Measurements from ENCODE around the gene HPSE2.

DNA sequence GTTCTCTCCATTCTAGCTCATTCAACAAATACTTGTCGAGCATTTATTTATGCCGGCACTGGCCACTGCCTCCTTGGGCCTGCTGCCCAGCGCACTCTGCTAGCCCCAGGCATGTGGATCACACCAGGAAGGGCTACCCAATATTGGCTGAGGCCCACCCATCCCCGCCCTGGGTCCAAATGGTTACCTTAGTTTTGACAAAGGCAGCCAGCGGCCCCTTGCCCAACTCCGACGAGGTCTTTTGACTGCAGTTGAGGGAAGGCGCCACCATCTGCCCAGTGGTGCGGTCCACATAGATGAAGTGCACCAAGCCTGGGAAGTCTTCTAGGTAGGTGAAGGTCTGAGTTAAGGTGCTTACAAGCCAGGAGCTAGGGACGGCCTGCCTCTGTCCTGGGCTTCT, 813.5 kb downstream of the HPSE2 start:
- TF ChIP-seq EZH2 (IDR thresholded peaks at IDR 0.05) (no peak), POLR2AphosphoS5 (IDR thresholded peaks at IDR 0.05; ENCODE audit: borderline replicate concordance, low read depth, low read length) (no peak), FOXP2 (optimal IDR thresholded peaks at IDR 0.05; ENCODE audit: control extremely low read depth, extremely low read length, insufficient read depth) (no peak)
